Measurements from ENCODE around the gene COA6. TPM values are rescaled to one million over a fixed set of nuclear protein-coding genes. Genes with fewer than 3 reads are reported as not detected.
"Not testable (repeated sequence)": the region's sequence is repeated elsewhere in the genome, so short reads cannot be mapped to it uniquely, and the experiment has no call there.

The COA6 gene
- total RNA-seq, 1 experiment from 2014 or later, result 48.9 TPM

GRCh38 chr1:234396092-234396491 is 22.8 kb downstream of the COA6 start:
- no peak overlapping the region for H3K4me2 ChIP-seq (ENCODE audit: low read depth, low read length, poor library complexity, severe bottlenecking)
- peaks cover 13% of the 10 kb centered on the region; the same call in 1 of the 2 replicates for H3K36me3 ChIP-seq (ENCODE audit: insufficient read depth, low read length)
- H3K9ac ChIP-seq (ENCODE audit: low read length), result no peak overlapping the region
- H2AFZ ChIP-seq (ENCODE audit: low read length), result no peak overlapping the region
- DNase-seq, result no peak
- no peaks in the 10 kb centered on the region for H3K9me2 ChIP-seq (replicated peaks; ENCODE audit: insufficient read depth, low read length)
- no peaks in the 10 kb centered on the region for H3K27me3 ChIP-seq (ENCODE audit: low read length)
- H3K9me3 ChIP-seq (ENCODE audit: low read length), result no peaks in the 10 kb centered on the region
- H3K4me1 ChIP-seq (ENCODE audit: low read length), result peaks cover 21% of the 10 kb centered on the region
- H3K27ac ChIP-seq (ENCODE audit: low read length), result no peak overlapping the region
- H3K79me2 ChIP-seq (ENCODE audit: low read length), result no peaks in the 10 kb centered on the region
- H4K20me1 ChIP-seq (ENCODE audit: insufficient read depth, low read depth, low read length), result no peaks in the 10 kb centered on the region
- no peak overlapping the region for H3K4me3 ChIP-seq (ENCODE audit: low read length)

DNA sequence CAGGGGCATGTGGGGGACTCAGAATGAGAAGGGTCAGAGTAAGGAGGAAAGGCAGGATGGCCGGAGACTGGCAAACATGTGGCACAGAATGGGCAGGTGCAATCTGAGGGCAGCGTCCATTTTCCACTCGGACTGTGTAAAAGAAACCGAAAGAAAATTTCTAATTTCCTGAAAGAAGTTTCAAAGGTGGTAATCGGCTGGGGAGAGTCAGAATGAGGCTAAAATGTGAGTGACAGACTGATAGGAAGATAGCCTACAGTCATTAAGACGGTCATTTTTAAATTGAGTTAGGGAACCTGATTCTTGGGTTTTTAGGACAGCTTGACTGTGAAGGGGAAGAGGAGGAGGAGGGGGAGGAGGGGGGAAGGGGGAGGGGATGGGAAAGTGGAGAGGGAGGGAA is 23.6 kb downstream of the COA6 start:
- Histone ChIP-seq H3K9me3 (ENCODE audit: low read length) (no peaks in the 10 kb centered on the region), H3K4me2 (ENCODE audit: low read depth, low read length, poor library complexity, severe bottlenecking) (no peak overlapping the region), H2AFZ (ENCODE audit: low read length) (no peak overlapping the region), H3K36me3 (ENCODE audit: insufficient read depth, low read length) (peaks cover 9% of the 10 kb centered on the region; the same call in 1 of the 2 replicates), H3K4me3 (ENCODE audit: low read length) (no peak overlapping the region), H3K4me1 (ENCODE audit: low read length) (peaks cover 21% of the 10 kb centered on the region), H4K20me1 (ENCODE audit: insufficient read depth, low read depth, low read length) (no peaks in the 10 kb centered on the region), H3K79me2 (ENCODE audit: low read length) (no peaks in the 10 kb centered on the region), H3K27ac (ENCODE audit: low read length) (no peak overlapping the region), H3K9me2 (replicated peaks; ENCODE audit: insufficient read depth, low read length) (no peaks in the 10 kb centered on the region), H3K9ac (ENCODE audit: low read length) (no peak overlapping the region), H3K27me3 (ENCODE audit: low read length) (no peaks in the 10 kb centered on the region)
- DNase-seq, result no peak

DNA sequence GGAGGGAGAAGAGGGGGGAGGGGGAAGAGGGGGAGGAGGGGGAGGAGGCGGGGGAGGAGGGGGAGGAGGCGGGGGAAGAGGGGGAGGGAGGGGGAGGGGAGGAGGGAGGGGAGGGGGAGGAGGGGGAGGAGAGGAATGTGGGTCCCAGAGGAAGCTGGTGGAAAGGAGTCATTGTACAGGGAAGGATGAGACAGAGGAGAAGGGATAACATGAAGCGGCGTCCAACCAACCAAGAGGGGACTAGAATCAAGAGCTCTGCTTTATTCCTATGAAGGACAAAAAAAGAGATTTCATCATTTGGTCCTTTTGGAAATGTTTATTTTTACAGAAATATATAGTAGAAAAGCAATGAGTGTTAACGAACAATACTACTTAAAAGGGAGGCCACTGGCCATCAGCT is 24.5 kb downstream of the COA6 start:
- H3K27ac ChIP-seq (ENCODE audit: low read length), result peak overlapping the region; percentile 85
- H3K79me2 ChIP-seq (ENCODE audit: low read length), result no peaks in the 10 kb centered on the region
- no peak for DNase-seq

GRCh38 chr1:234398849-234399381 is 25.7 kb downstream of the COA6 start:
- Histone ChIP-seq H3K9ac (ENCODE audit: low read length) (peak overlapping the region; percentile 46), H3K27me3 (ENCODE audit: low read length) (no peaks in the 10 kb centered on the region), H3K36me3 (ENCODE audit: insufficient read depth, low read length) (peaks cover 5% of the 10 kb centered on the region; the same call in 1 of the 2 replicates), H3K4me1 (ENCODE audit: low read length) (peaks cover 21% of the 10 kb centered on the region), H3K9me2 (replicated peaks; ENCODE audit: insufficient read depth, low read length) (no peaks in the 10 kb centered on the region), H3K79me2 (ENCODE audit: low read length) (no peaks in the 10 kb centered on the region), H2AFZ (ENCODE audit: low read length) (peak overlapping the region; percentile 73), H4K20me1 (ENCODE audit: insufficient read depth, low read depth, low read length) (no peaks in the 10 kb centered on the region), H3K4me3 (ENCODE audit: low read length) (peak overlapping the region; percentile 33), H3K4me2 (ENCODE audit: low read depth, low read length, poor library complexity, severe bottlenecking) (peak overlapping the region; percentile 75), H3K9me3 (ENCODE audit: low read length) (no peaks in the 10 kb centered on the region), H3K27ac (ENCODE audit: low read length) (peak overlapping the region; percentile 85)
- DNase-seq, result peak; percentile 79

More for the DNA sequence above, 24.5 kb downstream of the COA6 start:
- no peak overlapping the region for H3K9ac ChIP-seq (ENCODE audit: low read length)
- H3K4me1 ChIP-seq (ENCODE audit: low read length), result peaks cover 21% of the 10 kb centered on the region
- no peaks in the 10 kb centered on the region for H3K9me3 ChIP-seq (ENCODE audit: low read length)
- no peaks in the 10 kb centered on the region for H4K20me1 ChIP-seq (ENCODE audit: insufficient read depth, low read depth, low read length)
- H3K36me3 ChIP-seq (ENCODE audit: insufficient read depth, low read length), result peaks cover 9% of the 10 kb centered on the region; the same call in 1 of the 2 replicates
- H3K27me3 ChIP-seq (ENCODE audit: low read length), result no peaks in the 10 kb centered on the region
- H2AFZ ChIP-seq (ENCODE audit: low read length), result no peak overlapping the region
- H3K4me2 ChIP-seq (ENCODE audit: low read depth, low read length, poor library complexity, severe bottlenecking), result peak overlapping the region; percentile 75
- no peak overlapping the region for H3K4me3 ChIP-seq (ENCODE audit: low read length)
- no peaks in the 10 kb centered on the region for H3K9me2 ChIP-seq (replicated peaks; ENCODE audit: insufficient read depth, low read length)

DNA sequence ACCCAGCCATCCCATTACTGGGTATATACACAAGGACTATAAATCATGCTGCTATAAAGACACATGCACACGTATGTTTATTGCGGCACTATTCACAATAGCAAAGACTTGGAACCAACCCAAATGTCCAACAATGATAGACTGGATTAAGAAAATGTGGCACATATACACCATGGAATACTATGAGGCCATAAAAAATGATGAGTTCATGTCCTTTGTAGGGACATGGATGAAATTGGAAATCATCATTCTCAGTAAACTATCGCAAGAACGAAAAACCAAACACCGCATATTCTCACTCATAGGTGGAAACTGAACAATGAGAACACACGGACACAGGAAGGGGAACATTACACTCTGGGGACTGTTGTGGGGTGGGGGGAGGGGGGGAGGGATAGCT is 26.3 kb downstream of the COA6 start:
- not testable (repeated sequence) for H3K79me2 ChIP-seq (ENCODE audit: low read length); H3K36me3 ChIP-seq (ENCODE audit: insufficient read depth, low read length); H3K9ac ChIP-seq (ENCODE audit: low read length); H2AFZ ChIP-seq (ENCODE audit: low read length); H3K27me3 ChIP-seq (ENCODE audit: low read length); DNase-seq; H3K9me3 ChIP-seq (ENCODE audit: low read length); H3K4me3 ChIP-seq (ENCODE audit: low read length); H3K9me2 ChIP-seq (replicated peaks; ENCODE audit: insufficient read depth, low read length); H4K20me1 ChIP-seq (ENCODE audit: insufficient read depth, low read depth, low read length); H3K4me2 ChIP-seq (ENCODE audit: low read depth, low read length, poor library complexity, severe bottlenecking)
- H3K4me1 ChIP-seq (ENCODE audit: low read length), result peaks cover 19% of the 10 kb centered on the region
- H3K27ac ChIP-seq (ENCODE audit: low read length), result peak overlapping the region; percentile 85

- Histone ChIP-seq H3K4me2 (ENCODE audit: low read depth, low read length, poor library complexity, severe bottlenecking) (no peak overlapping the region), H3K36me3 (ENCODE audit: insufficient read depth, low read length) (peaks cover 8% of the 10 kb centered on the region; the same call in 1 of the 2 replicates), H3K4me1 (ENCODE audit: low read length) (peaks cover 19% of the 10 kb centered on the region), H3K27me3 (ENCODE audit: low read length) (no peaks in the 10 kb centered on the region), H3K79me2 (ENCODE audit: low read length) (no peaks in the 10 kb centered on the region), H3K9ac (ENCODE audit: low read length) (no peak overlapping the region), H3K27ac (ENCODE audit: low read length) (peak overlapping the region; percentile 57), H2AFZ (ENCODE audit: low read length) (no peak overlapping the region), H3K9me3 (ENCODE audit: low read length) (no peaks in the 10 kb centered on the region), H3K4me3 (ENCODE audit: low read length) (no peak overlapping the region), H3K9me2 (replicated peaks; ENCODE audit: insufficient read depth, low read length) (no peaks in the 10 kb centered on the region), H4K20me1 (ENCODE audit: insufficient read depth, low read depth, low read length) (no peaks in the 10 kb centered on the region)
- DNase-seq, result no peak
Measured at GRCh38 chr1:234400773-234401172, 27.5 kb downstream of the COA6 start.

GRCh38 chr1:234401658-234402057 is 28.4 kb downstream of the COA6 start:
- no peaks in the 10 kb centered on the region for H4K20me1 ChIP-seq (ENCODE audit: insufficient read depth, low read depth, low read length)
- H3K79me2 ChIP-seq (ENCODE audit: low read length), result no peaks in the 10 kb centered on the region
- no peak overlapping the region for H3K4me3 ChIP-seq (ENCODE audit: low read length)
- H3K36me3 ChIP-seq (ENCODE audit: insufficient read depth, low read length), result peaks cover 8% of the 10 kb centered on the region; the same call in 1 of the 2 replicates
- 0 out of 2 replicates have a peak overlapping the region, but pooled peaks have one; percentile 57 for H3K27ac ChIP-seq (ENCODE audit: low read length)
- peaks cover 19% of the 10 kb centered on the region for H3K4me1 ChIP-seq (ENCODE audit: low read length)
- no peak overlapping the region for H3K4me2 ChIP-seq (ENCODE audit: low read depth, low read length, poor library complexity, severe bottlenecking)
- H3K9ac ChIP-seq (ENCODE audit: low read length), result no peak overlapping the region
- H3K27me3 ChIP-seq (ENCODE audit: low read length), result no peaks in the 10 kb centered on the region
- H3K9me3 ChIP-seq (ENCODE audit: low read length), result no peaks in the 10 kb centered on the region
- H2AFZ ChIP-seq (ENCODE audit: low read length), result no peak overlapping the region
- DNase-seq, result no peak
- H3K9me2 ChIP-seq (replicated peaks; ENCODE audit: insufficient read depth, low read length), result no peaks in the 10 kb centered on the region

DNA sequence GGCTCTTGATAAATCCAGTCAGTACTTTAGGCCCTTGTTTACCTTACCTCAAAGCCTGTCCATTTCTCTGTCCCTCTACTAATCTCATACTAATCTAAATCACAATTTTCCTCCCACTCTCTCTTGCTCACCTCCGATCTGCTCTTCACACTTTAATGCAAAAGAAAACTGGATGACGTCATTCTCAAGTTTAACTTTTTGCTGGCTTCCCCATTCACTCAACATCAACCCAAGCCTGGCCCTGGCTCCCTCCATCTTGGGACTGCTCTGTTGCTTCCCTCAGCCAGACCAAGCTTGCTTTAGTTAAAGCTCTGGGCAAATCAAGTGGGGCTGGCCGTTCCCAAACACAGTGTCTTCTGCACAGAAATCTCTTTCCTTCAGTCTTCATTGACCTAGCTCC is 29.7 kb downstream of the COA6 start:
- no peaks in the 10 kb centered on the region for H3K27me3 ChIP-seq (ENCODE audit: low read length)

More for the DNA sequence above, 29.7 kb downstream of the COA6 start:
- Histone ChIP-seq H3K79me2 (ENCODE audit: low read length) (no peaks in the 10 kb centered on the region), H3K9me2 (replicated peaks; ENCODE audit: insufficient read depth, low read length) (no peaks in the 10 kb centered on the region), H3K4me1 (ENCODE audit: low read length) (peaks cover 17% of the 10 kb centered on the region), H3K4me2 (ENCODE audit: low read depth, low read length, poor library complexity, severe bottlenecking) (no peak overlapping the region), H4K20me1 (ENCODE audit: insufficient read depth, low read depth, low read length) (no peaks in the 10 kb centered on the region), H3K4me3 (ENCODE audit: low read length) (no peak overlapping the region), H3K27ac (ENCODE audit: low read length) (no peak overlapping the region), H3K36me3 (ENCODE audit: insufficient read depth, low read length) (peaks cover 8% of the 10 kb centered on the region; the same call in 1 of the 2 replicates), H3K9me3 (ENCODE audit: low read length) (no peaks in the 10 kb centered on the region), H2AFZ (ENCODE audit: low read length) (no peak overlapping the region), H3K9ac (ENCODE audit: low read length) (no peak overlapping the region)
- no peak for DNase-seq

Measured in Karpas-422 (cell line).